SIG-M5 treated with dmso at 0.1 percent for 504 hours (cell line): ENCODE measurements around the gene TSNAX.
"Not testable (repeated sequence)": the region's sequence is repeated elsewhere in the genome, so short reads cannot be mapped to it uniquely, and the experiment has no call there.

ENCODE experiments used
- DNase-seq: peaks from one replicate; lab custom pipeline; 2025; ENCODE audit not compliant: unreplicated experiment; lab: John Stamatoyannopoulos, UW

The TSNAX gene, protein sequence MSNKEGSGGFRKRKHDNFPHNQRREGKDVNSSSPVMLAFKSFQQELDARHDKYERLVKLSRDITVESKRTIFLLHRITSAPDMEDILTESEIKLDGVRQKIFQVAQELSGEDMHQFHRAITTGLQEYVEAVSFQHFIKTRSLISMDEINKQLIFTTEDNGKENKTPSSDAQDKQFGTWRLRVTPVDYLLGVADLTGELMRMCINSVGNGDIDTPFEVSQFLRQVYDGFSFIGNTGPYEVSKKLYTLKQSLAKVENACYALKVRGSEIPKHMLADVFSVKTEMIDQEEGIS

DNA sequence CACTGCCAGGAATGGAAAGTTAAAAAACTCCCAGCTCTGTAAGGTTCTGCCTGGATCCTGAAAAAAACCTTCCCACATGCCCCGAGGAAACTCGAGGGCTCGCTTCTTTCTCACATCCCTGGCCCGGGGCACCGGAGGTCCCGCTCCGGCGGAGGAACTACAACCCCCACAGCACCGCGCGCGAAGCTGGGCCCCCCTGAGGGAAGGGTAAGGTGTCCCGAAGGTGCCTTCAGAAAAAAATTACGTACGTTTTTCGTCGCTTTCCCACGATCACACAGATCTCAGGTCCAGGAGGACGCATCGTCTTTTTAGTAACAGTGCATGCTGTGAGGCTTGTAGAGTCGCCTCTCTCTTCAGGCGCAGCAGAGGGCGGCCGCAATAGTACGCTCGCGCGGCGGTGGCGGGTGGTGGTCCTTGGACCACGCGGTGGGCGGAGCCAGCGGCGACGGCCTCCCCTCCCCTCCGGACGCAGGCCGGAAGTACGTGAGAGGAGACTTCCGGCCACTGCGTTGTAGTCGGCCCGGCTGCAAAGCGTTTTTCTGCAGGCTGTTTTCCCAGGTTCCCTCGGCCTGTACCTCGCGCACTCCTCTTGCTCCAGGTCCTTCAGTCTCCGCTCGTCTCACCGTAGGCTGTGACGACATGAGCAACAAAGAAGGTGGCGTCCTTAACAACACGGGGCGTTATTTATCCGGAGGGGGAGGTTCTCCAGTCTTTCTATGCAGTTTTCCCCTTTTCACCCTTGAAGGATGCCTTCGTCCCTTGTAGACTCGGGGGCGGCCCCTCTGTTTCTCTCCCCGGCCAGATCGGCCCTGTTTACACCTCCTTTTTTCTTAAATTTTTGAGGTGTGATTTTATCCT, at the start of gene TSNAX:
Gene TSNAX, plus strand, starts transcription at position 498 of the 858 bp plus-strand sequence. Its CDS starts 142 bp downstream, at position 640.
- peak; percentile 97 for DNase-seq

DNA sequence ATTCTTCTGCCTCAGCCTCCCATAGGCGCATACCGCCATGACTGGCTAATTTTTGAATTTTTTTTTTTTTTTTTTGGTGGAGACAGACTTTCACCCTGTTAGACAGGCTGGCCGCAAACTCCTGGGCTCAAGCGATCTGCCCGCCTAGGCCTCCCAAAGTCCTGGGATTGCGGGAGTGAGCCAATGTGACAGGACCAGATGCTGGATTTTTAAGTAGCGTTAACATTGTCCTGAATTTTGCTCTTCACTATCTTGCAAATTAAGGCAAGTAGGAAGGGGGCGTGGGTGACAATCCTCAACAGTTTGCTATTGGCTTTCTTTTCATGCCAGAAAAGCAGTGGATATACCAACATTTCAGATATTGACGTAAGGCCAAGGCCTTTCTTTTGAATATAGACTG, 49.7 kb upstream of the TSNAX start:
- DNase-seq: no peak

DNA sequence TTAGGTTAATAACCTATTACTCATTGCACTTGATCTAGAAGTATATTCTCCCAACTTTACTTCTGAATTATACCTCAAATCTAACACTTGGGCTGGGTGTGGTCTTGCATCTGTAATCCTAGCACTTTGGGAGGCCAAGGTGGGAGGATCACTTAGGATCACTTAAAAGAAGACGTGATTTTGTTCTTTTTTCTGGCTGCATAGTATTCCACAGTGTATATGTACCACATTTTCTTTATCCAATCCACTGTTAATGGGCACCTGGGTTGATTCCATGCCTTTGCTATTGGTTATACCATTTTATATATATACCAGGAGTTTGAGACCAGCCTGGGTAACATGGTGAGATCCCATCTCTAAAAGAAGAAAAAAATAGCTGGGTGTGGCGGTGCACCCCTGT, 48.5 kb upstream of the TSNAX start:
- DNase-seq: no peak

DNA sequence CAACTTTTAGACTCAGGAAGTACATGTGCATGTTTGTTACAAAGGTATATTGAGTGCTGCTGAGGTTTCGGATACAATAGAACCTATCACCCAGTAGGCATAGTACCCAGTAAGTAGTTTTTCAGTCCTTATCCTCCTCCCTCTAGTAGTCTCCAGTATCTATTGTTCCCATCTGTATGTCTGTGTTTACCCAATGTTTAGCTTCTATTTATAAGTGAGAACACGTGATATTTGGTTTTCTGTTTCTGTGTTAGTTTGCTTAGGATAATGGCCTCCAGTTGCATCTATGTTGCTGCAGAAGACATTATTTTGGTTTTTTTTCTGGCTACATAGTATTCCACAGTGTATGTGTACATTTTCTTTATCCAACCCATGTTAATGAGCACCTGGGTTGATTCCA, 47.2 kb upstream of the TSNAX start:
- no peak for DNase-seq

DNA sequence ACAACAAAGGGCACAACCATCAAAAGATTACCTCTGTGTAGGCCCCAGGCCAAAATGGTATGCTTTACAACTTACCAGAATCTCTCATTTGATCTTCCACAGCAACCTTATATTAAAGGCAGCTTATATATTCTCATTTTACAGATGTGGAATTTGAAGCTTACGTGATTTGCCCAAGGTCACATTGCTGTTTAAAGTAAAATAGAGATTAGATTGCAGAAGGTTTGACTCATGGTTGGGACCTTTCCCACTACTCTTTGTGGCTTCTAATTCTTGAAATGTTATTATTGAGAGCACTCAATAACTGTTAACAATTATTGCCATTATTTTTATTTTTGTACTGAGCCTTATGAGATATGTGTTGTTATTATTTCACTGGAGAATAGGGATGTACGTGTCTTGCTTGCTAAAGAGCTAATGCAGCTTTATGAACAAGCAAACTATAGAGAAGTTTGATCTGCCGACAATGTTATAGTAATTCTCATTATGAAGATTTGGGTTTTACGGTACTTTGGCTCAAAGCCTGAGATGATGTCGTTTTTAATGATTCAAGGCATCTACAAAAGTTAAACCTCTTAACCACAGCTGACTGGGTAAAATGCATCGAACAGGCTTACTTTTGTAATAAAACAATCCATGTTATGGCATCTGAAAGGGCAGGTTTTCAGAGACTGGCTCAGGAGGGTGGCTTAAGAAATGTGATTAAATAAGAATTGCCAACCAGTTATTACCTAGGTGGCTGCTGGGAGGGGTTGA, 43.3 kb upstream of the TSNAX start:
- DNase-seq: no peak

DNA sequence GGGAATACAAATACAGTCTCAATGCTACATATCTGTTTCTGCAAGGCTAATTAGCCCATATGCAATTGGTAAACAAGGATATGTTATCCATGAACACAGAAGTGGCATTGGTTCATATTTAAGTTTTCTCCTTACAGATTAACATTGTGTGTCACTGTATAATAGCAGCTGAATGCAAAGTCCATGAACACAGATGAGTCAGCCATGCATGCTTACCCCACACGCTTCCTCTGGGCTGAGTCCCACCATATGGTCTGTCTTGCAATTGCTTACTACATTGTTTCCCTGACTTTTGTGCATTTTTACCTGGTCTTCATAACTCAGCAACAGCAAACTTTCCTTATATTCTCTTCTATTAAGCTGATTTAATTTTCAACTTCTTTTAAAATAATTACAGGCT, 41.5 kb upstream of the TSNAX start:
- no peak for DNase-seq

DNA sequence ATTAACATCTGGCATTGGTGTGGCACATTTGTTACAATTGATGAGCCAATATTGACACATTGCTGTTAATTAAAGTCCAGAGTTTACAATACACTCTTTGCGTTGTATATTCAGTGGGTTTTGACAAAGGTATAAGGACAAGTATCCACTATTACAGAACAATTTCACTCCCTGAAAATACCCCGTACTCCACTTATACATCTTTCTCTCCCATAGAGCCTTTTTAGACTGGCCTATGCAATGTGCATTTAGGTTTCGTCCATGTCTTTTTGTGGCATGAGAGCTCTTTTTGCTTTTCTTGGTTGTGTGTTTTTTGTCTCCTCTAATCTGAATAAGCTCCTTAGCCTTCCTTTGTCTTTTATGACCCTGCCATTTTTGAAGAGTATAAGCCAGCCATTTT, 40.6 kb upstream of the TSNAX start:
- no peak for DNase-seq

DNA sequence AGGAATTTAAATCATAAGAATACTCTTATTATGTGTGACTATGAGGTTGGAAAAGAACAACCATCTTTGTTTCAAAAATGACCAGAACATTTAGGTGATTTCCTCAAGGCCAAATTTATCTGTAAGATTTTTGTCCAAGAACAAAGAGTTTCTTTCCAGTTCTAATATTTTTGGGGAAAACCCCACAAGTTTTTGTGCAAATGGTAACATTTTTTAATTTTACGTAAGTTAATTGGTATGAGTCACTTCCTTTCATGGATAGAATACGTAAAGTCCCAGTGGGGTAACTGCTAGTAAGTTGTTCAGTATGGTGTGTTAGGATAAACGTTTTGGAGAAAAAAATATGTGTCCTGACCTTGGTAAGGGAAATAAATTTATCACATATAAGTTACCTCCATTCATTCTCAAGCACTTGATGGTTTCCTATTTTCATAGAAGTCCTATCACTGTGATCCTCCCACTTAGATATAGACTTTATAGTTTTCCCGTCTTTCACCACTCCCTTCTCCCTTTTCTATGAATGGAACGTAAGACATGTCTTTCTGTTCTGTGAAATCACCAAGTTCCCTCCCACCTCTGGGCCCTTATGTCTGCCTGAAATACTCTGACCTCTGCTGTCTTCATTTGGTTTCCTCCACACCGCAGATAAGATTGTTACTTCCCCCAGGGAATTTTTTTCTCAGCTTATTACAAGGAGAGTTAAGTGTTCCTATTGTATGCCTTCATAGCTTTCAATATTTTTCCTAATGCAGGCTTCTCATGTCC, 34.9 kb upstream of the TSNAX start:
- no peak for DNase-seq

DNA sequence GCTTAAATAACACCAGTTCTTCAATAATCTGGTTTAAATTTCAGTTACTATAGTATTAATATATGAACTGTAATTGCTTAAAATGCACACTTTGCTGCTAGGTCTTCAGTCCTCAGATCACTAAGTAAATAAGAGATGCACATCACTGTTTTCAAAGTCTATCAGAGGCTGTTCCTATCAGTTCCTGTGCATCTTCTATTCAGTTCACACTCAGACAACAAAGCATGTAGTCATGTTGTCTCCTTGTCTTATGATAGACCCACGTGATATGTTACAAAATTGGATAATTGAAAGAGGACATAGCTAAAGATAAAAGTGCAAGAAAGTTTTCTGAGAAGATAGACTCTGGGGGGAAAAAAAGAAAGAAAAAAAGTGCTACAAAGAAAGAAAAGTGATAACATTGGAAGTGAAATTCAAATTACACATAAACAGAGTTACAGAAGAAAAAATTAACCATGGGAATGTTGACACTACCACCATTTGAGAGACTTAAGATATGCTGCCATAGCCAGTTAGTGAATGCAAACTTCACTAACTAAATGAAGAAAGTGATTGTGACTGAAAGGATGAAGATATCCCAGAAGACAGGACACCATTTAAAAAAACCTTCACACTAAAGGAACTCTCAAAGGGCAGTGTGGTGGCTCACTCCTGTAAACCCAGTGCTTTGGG, 33.9 kb upstream of the TSNAX start:
- no peak for DNase-seq

DNA sequence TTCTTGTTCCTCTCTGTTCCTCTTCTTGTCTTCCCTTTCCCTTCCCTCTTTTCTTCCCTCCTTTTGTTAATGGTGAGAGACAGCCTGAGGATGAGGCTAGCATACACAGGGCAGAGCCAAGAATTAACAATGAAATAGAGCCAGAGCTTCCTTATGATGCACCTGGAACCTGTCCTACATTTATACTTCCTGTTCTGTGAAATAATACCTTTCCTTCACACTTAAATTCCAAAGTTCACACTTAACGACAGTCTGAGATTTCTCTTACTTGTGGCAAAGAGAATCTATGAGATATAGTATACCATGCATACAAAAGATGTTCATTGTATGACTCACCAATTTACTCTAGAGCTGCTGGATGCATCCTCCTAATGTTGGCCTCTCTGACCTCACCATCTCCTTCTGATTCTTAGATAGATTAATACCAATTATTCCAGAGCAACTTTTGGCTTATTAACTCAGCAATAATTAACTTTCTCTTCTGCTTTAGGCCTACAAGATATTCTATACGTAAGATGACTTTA, 30.8 kb upstream of the TSNAX start:
- no peak for DNase-seq

DNA sequence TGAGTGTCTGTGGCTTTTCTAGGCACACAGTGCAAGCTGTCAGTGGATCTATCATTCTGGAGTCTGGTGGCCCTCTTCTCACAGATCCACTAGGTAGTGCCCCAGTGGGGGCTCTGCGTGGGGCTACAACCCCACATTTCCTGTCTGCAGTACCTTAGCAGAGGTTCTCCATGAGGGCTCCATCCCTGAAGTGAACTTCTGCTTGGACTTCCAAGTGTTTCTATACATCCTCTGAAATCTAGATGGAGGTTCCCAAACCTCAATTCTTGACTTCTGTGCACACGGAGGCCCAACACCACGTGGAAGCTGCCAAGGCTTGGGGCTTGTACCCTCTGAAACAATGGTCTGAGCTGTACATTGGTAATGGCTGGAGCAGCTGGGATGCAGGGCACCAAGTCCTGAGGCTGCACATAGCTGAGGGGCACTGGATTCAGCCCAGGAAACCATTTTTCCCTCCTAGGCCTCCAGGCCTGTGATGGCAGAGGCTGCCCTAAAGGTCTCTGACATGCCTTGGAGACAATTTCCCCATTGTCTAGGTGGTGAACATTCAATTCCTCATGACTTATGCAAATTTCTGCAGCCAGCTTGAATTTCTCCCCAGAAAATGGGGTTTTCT, 29.2 kb upstream of the TSNAX start:
- DNase-seq: no peak

DNA sequence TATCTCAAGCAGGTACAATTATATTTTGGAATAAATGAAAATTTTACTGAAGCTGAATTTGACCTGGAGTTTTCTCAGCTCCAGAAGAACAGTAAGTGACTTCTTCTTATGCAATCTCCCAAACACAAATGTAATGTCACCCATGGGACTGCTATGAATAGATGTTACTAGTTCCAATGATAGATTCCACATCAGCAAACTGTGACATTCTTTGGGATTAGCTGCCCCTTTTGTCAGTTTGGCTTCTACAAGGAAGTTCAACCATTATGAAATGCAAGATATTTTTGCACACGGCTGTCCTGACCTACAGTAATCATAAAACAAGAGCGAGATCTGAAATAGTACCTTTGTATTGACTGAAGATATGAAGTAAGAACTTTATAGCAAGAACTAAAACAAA, 27.8 kb upstream of the TSNAX start:
- no peak for DNase-seq

DNA sequence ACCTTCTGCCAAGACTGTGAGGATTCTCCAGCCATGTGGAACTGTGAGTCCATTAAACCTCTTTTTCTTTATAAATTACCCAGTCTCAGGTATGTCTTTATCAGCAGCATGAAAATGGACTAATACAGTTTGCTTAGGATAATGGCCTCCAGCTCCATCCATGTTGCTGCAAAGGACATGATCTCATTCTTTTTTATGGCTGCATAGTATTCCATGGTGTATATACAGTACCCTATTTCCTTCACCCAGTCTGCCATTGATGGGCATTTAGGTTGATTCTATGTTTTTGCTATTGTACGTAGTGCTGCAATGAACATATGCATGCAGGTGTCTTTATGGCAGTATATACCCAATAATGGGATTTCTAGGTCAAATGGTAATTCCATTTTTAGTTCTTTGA, 25.3 kb upstream of the TSNAX start:
- DNase-seq: not testable (repeated sequence)

DNA sequence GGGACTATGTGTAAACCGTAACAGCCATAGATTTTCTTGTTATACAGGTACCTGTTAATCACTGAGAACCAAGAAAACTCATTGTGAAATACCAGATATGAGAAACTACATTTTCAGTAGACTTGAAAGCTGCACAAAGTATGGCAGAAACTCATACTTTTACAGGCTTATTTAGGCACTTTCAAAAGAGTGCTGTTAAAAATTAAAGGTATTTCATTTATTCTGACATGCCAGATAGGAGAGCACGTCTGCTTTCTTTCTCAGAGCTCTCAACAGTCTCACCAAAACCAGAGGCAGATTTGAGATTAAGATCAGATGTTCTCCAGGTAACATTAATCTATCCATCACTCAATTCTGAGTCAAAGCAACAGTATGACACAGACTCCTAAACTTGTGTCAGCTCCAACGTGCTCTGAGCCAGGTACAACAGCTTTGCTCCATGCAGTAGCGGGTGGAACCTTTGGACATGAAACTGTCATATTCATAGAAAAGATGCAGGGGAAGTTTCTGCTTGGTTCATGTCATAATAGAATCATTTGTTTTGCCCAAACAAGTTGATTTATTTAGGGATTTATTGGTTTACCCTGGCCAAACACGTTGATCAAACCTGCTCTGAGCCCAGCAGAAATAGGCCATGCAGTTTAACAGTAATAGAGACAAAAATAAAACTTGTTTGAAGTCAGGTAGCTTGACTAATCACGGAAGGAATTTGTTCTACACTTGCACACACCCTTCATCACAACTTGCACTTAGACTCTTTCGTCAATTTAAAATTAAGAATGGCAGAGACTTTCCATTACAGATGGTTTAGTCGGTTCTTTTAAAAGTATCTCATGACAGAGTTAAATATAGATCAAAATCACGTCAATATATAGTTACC, 20.8 kb upstream of the TSNAX start:
- no peak for DNase-seq

DNA sequence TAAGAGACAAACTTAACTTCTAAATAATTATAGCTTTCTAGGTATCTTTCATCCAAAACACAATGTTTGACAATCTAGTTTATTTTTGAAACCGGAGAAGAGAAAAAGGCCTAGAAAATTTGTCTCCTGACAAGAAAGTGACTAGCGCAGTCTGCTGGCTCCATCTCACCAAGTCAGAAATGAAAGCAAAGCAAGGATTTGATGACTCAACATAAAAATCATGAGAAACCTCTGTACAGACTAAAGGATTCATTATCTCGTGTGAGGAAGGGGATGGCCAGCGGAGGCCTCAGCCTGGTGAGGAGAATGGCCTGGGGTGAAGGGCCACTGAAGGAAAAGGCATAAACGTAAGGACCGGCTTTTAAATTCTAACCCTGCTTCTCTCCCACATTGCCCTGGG, 20.0 kb upstream of the TSNAX start:
- no peak for DNase-seq

DNA sequence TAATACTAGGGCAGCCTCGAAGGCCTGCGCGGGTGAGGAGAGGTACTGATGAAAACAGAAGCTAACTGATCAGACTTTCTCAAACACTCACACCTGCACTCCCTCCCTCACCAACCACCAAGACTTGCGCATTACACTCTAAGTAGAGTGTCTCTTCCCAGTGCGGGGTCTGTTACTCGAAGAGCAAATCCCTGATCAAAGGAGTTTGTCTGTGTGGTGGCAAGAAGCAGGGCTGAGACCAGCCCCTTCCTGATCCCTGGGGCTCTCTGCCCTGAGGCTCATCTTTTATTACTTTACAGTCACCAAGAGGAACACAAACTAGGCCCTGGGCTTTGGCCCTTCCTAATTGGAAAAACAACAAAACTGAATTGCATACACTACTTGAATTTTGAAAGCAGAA, 19.5 kb upstream of the TSNAX start:
- no peak for DNase-seq

DNA sequence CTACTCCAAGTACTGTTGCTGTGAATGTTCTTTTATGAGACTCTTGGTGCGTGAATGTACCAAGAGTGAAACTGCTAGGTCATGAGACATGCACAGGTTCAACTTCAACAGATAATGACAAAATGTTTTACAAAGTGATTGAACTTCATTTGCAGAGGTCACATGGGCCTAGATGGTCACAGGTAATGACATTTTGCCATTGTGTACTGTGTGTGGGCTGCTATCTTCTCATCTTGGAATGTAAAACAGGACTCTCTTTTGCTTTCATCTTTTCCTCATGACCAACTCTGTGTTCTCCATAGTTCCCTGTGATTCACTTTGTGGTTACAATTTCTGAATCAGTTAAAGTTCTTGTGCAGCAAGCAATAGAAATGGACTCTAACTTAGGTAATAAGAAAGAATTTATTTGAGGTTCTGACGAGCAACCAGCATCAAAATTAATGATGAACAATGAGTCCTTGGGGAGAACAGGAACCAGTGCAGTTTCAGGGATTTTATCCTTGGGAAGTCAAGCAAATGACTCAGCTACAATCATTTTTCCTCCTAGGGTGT, 16.2 kb upstream of the TSNAX start:
- DNase-seq: no peak

DNA sequence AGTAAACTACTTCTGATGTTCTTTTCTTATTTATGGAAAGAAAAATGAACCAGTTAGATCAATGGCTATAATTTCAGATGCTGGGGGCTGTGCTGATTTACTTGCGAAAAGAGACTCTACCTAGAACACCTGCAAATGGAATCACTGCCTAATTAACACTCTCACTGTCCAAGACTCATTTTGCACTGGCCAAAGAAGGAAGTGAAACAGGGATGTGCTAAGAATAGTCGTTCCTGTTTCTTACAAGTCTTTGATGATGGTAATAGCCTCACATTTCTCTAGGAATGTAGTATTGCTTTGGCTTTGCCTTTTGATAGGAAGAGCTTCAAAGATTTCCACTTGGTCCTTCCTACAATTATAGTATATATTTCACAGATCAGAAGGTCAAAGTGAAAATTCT, 12.7 kb upstream of the TSNAX start:
- peak; percentile 86 for DNase-seq

DNA sequence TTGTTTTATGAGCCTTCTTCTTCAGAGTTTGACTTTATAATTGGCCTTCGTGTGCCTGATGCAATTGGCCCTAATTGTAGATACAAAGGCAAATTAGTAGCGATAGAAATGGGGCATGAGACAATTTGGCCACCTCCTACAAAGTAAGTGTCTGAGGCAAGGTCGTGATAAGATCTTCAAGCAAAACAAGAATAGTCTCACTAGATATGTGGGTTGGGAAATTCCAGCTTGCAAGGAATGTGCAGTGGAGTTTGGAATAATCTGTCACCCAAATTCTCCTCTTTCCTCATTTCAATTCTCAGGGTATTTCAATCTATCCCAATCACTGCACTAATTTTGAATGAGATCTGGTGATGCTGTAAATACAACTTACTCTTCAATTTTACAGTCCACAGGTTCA, 11.4 kb upstream of the TSNAX start:
- DNase-seq: no peak
